Measurements from ENCODE around the gene PRPF39. TPM values are rescaled to one million over a fixed set of nuclear protein-coding genes. Genes with fewer than 3 reads are reported as not detected.

Gene PRPF39
- total and polyA plus RNA-seq, 2 of the 4 experiments (the other 2 are of a cell fraction) = 18.1 to 29.6 TPM

DNA sequence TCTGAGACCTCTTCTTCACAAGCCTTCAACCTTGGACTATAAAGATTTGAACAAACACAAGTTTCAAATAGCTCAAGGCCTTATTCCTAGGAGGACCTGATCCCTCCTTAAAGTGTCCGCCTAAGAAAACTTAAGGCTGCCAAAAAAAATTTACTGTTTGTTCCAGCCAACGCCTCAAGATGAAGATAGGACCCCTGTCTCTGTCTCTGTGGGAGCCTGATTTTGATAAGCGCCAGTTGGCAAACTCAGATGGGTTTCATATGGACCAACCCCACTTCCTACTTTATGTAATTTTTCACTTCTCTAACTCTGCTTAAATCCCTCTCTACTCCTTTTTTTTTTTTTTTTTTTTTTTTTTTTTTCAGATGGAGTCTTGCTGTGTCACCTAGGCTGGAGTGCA is 39.4 kb downstream of the PRPF39 start:
- Histone ChIP-seq H3K4ac (ENCODE audit: low read depth, low read length) (no peak overlapping the region), H3K56ac (ENCODE audit: extremely low read depth, insufficient read depth, low read length) (no peak overlapping the region), H3K4me3 (ENCODE audit: insufficient read depth, low read depth, low read length) (no peak overlapping the region), H3K27me3 (ENCODE audit: control insufficient read depth, insufficient read depth, low read length) (no peaks in the 10 kb centered on the region), H2BK15ac (ENCODE audit: low read depth, low read length) (no peak overlapping the region), H3K4me2 (ENCODE audit: low read depth, low read length) (no peak overlapping the region), H2BK5ac (ENCODE audit: low read depth, low read length, poor library complexity, severe bottlenecking) (no peak overlapping the region), H4K20me1 (ENCODE audit: insufficient read depth, low read length) (no peaks in the 10 kb centered on the region), H3K9me1 (ENCODE audit: insufficient read depth, low read length) (no peaks in the 10 kb centered on the region), H3K79me1 (ENCODE audit: low read depth in 1 of 2, low read length in 2 of 2) (peaks cover 2 to 8% of the 10 kb centered on the region in 2 experiments; a peak in 3 of 4 replicates), H3K14ac (replicated peaks; ENCODE audit: low read depth, low read length) (no peak overlapping the region), H3K9ac (ENCODE audit: low read depth, low read length) (no peak overlapping the region), H4K91ac (ENCODE audit: insufficient read depth, low read depth, low read length) (no peak overlapping the region), H4K8ac (ENCODE audit: low read depth in 2 of 2, low read length in 2 of 2) (no peak overlapping the region), H3K36me3 (ENCODE audit: control insufficient read depth, insufficient read depth, low read length) (peaks cover 40% of the 10 kb centered on the region), H2AK9ac (replicated peaks; ENCODE audit: low read depth, low read length, poor library complexity) (no peak overlapping the region), H2BK20ac (ENCODE audit: low read depth, low read length) (no peak overlapping the region), H3K9me3 (ENCODE audit: control insufficient read depth, insufficient read depth, low read length) (no peaks in the 10 kb centered on the region), H3K18ac (ENCODE audit: low read depth, low read length) (no peak overlapping the region), H2BK120ac (ENCODE audit: low read depth, low read length) (no peak overlapping the region), H3K27ac (ENCODE audit: insufficient read depth, low read length) (no peak overlapping the region), H3K23ac (ENCODE audit: low read depth, low read length) (no peak overlapping the region), H2AK5ac (ENCODE audit: low read depth, low read length) (no peak overlapping the region), H4K5ac (ENCODE audit: low read depth, low read length) (no peak overlapping the region), H3K4me1 (ENCODE audit: control insufficient read depth, insufficient read depth, low read length) (no peaks in the 10 kb centered on the region), H2AFZ (replicated peaks; ENCODE audit: low read length, poor library complexity) (no peak overlapping the region)
- BruUV-seq (replicated peaks) = no TSS peak
- no peak for DNase-seq
- TF ChIP-seq POLR2A (IDR thresholded peaks at IDR 0.05; ENCODE audit: low read depth, low read length) (no peak), FOS (IDR thresholded peaks at IDR 0.05; ENCODE audit: low read depth, low read length) (no peak), RAD21 (IDR thresholded peaks at IDR 0.05; ENCODE audit: low read length) (no peak), RCOR1 (IDR thresholded peaks at IDR 0.05; ENCODE audit: insufficient replicate concordance, low read length) (no peak), MXI1 (IDR thresholded peaks at IDR 0.05; ENCODE audit: borderline replicate concordance, low read depth, low read length) (no peak), CHD1 (IDR thresholded peaks at IDR 0.05; ENCODE audit: low read depth, low read length) (no peak), MAZ (IDR thresholded peaks at IDR 0.05; ENCODE audit: borderline replicate concordance, low read depth, low read length) (no peak), NFE2L2 (IDR thresholded peaks at IDR 0.05; ENCODE audit: low read depth, low read length) (no peak), CEBPB (IDR thresholded peaks at IDR 0.05; ENCODE audit: low read depth, low read length) (no peak), SMC3 (IDR thresholded peaks at IDR 0.05; ENCODE audit: low read depth, low read length) (no peak), RFX5 (IDR thresholded peaks at IDR 0.05; ENCODE audit: low read depth, low read length) (no peak), BHLHE40 (IDR thresholded peaks at IDR 0.05; ENCODE audit: low read depth, low read length) (no peak)
- TF ChIP-seq, protein P1, sequence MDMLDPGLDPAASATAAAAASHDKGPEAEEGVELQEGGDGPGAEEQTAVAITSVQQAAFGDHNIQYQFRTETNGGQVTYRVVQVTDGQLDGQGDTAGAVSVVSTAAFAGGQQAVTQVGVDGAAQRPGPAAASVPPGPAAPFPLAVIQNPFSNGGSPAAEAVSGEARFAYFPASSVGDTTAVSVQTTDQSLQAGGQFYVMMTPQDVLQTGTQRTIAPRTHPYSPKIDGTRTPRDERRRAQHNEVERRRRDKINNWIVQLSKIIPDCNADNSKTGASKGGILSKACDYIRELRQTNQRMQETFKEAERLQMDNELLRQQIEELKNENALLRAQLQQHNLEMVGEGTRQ (IDR thresholded peaks at IDR 0.05; ENCODE audit: low read depth, low read length) = no peak
- TF ChIP-seq, protein P2, sequence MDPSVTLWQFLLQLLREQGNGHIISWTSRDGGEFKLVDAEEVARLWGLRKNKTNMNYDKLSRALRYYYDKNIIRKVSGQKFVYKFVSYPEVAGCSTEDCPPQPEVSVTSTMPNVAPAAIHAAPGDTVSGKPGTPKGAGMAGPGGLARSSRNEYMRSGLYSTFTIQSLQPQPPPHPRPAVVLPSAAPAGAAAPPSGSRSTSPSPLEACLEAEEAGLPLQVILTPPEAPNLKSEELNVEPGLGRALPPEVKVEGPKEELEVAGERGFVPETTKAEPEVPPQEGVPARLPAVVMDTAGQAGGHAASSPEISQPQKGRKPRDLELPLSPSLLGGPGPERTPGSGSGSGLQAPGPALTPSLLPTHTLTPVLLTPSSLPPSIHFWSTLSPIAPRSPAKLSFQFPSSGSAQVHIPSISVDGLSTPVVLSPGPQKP (IDR thresholded peaks at IDR 0.05; ENCODE audit: borderline replicate concordance, low read depth, low read length) = no peak
- TF ChIP-seq, protein P3, sequence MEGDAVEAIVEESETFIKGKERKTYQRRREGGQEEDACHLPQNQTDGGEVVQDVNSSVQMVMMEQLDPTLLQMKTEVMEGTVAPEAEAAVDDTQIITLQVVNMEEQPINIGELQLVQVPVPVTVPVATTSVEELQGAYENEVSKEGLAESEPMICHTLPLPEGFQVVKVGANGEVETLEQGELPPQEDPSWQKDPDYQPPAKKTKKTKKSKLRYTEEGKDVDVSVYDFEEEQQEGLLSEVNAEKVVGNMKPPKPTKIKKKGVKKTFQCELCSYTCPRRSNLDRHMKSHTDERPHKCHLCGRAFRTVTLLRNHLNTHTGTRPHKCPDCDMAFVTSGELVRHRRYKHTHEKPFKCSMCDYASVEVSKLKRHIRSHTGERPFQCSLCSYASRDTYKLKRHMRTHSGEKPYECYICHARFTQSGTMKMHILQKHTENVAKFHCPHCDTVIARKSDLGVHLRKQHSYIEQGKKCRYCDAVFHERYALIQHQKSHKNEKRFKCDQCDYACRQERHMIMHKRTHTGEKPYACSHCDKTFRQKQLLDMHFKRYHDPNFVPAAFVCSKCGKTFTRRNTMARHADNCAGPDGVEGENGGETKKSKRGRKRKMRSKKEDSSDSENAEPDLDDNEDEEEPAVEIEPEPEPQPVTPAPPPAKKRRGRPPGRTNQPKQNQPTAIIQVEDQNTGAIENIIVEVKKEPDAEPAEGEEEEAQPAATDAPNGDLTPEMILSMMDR (conservative IDR thresholded peaks at IDR 0.05; ENCODE audit: low read depth, low read length) = no peak
- intact Hi-C loops (cut with micrococcal nuclease) = no loop called here
- in situ Hi-C loops (cut with MboI; ENCODE audit: low sequenced_read_pairs) = no loop called here
- dilution Hi-C loops (cut with HindIII; ENCODE audit: low sequenced_read_pairs, unreplicated experiment) = no loop called here
- no peak for ATAC-seq (ENCODE audit: low read depth)
- no CpG with 5 or more reads among the region's 3 CpGs for WGBS, 2 experiments (ENCODE audit: extremely low coverage in 2 of 2, insufficient read length in 1 of 2)
- POLR2A ChIA-PET (ENCODE audit: unreplicated experiment) = no interaction called here
- CTCF ChIA-PET = interaction anchor here (0.9 kb wide), 1 partner anchor 105 kb away, joined by 3 read pairs; no protein-coding TSS in a partner anchor
